Neural cell (in vitro differentiated cells): ENCODE measurements around the gene FAM174C. TPM values are rescaled to one million over a fixed set of nuclear protein-coding genes. Genes with fewer than 3 reads are reported as not detected.
"Not testable (repeated sequence)": the region's sequence is repeated elsewhere in the genome, so short reads cannot be mapped to it uniquely, and the experiment has no call there.

Source experiments
- H2AFZ ChIP-seq: fragments of 200-600, 300-800 bp; sonication (generic), shearing (Covaris generic); 2 replicates; pipeline ENCODE4 v1.6.0; 2014; ENCODE audit warnings: low read depth, mild to moderate bottlenecking, antibody characterized with exemption, low read length, moderate library complexity
- H3F3A ChIP-seq: fragments of 200-600 bp; shearing (Covaris generic); 2 replicates; pipeline ENCODE4 v1.6.1; 2016; ENCODE audit warnings: mild to moderate bottlenecking, moderate library complexity, mixed read lengths, antibody characterized with exemption, low read length; ENCODE audit not compliant: insufficient read depth, poor library complexity, severe bottlenecking
- H3K27ac ChIP-seq: fragments of 200-600, 300-800 bp; sonication (generic), shearing (Covaris generic); 2 replicates; pipeline ENCODE4 v1.5.1; 2014; ENCODE audit warnings: mild to moderate bottlenecking, low read length, moderate library complexity
- H3K27me3 ChIP-seq: fragments of 300-800, 200-600 bp; sonication (generic), shearing (Covaris generic); 2 replicates; pipeline ENCODE4 v1.6.0; 2014; ENCODE audit warnings: mild to moderate bottlenecking, low read depth, low read length, moderate library complexity; ENCODE audit not compliant: insufficient read depth
- H3K36me3 ChIP-seq: fragments of 300-800, 200-600 bp; sonication (generic), shearing (Covaris generic); 2 replicates; pipeline ENCODE4 v1.5.1; 2014; ENCODE audit warnings: mild to moderate bottlenecking, antibody characterized with exemption, low read length, moderate library complexity; ENCODE audit not compliant: insufficient read depth
- H3K4me2 ChIP-seq: fragments of 300-800, 200-600 bp; sonication (generic), shearing (Covaris generic); 2 replicates; pipeline ENCODE4 v1.6.0; 2014; ENCODE audit warnings: mild to moderate bottlenecking, low read length
- H3K4me3 ChIP-seq: fragments of 300-800, 200-600 bp; sonication (generic), shearing (Covaris generic); 2 replicates; pipeline ENCODE4 v1.5.1; 2014; ENCODE audit warnings: mild to moderate bottlenecking, low read length, moderate library complexity
- H3K79me2 ChIP-seq: fragments of 200-600 bp; shearing (Covaris generic); replicated peaks from 2 replicates; pipeline ENCODE4 v1.6.0; 2014; ENCODE audit warnings: mild to moderate bottlenecking, low read length, moderate library complexity; ENCODE audit not compliant: insufficient read depth
- H3K9ac ChIP-seq: fragments of 300-800, 200-600 bp; sonication (generic), shearing (Covaris generic); 2 replicates; pipeline ENCODE4 v1.6.1; 2016; ENCODE audit warnings: mild to moderate bottlenecking, low read length, mixed read lengths
- H3K9me2 ChIP-seq: fragments of 200-600 bp; shearing (Covaris generic); 2 replicates; pipeline ENCODE4 v1.6.1; 2016; ENCODE audit warnings: mild to moderate bottlenecking, low read length, mixed read lengths; ENCODE audit not compliant: insufficient read depth
- H3K9me3 ChIP-seq: fragments of 200-600, 300-800 bp; sonication (generic), shearing (Covaris generic); 2 replicates; pipeline ENCODE4 v1.6.1; 2016; ENCODE audit warnings: mild to moderate bottlenecking, mixed run types, low read length, moderate library complexity, mixed read lengths
- H4K20me1 ChIP-seq: fragments of 200-600 bp; shearing (Covaris generic); 2 replicates; pipeline ENCODE4 v1.6.1; 2016; ENCODE audit warnings: mild to moderate bottlenecking, mixed run types; ENCODE audit not compliant: insufficient read depth
- CTCF ChIP-seq: fragments of 450-650 bp; IDR thresholded peaks from 2 replicates; pipeline ENCODE4 v1.5.1; 2014; ENCODE audit warnings: antibody characterized with exemption, mild to moderate bottlenecking, moderate library complexity; ENCODE audit not compliant: poor library complexity, severe bottlenecking
- EP300 ChIP-seq: fragments of 450-650 bp; conservative IDR thresholded peaks from 2 replicates; pipeline ENCODE4 v1.6.1; 2014; ENCODE audit warnings: antibody characterized with exemption, mild to moderate bottlenecking, moderate library complexity; ENCODE audit not compliant: poor library complexity, severe bottlenecking
- EZH2 ChIP-seq: fragments of 200-600, 300-800 bp; shearing (Covaris generic), sonication (generic); IDR thresholded peaks from 2 replicates; pipeline ENCODE4 v1.6.1; 2014; ENCODE audit warnings: antibody characterized with exemption, low read length, borderline replicate concordance, mild to moderate bottlenecking; ENCODE audit not compliant: insufficient read depth, poor library complexity, severe bottlenecking
- MXI1 ChIP-seq: fragments of 450-650 bp; conservative IDR thresholded peaks from 2 replicates; pipeline ENCODE4 v1.6.1; 2014; ENCODE audit warnings: antibody characterized with exemption, mild to moderate bottlenecking; ENCODE audit not compliant: poor library complexity, severe bottlenecking
- POLR2AphosphoS5 ChIP-seq: IDR thresholded peaks from 2 replicates; pipeline ENCODE4 v1.6.1; 2012
- RAD21 ChIP-seq: fragments of 450-650 bp; conservative IDR thresholded peaks from 2 replicates; pipeline ENCODE4 v1.6.1; 2014; ENCODE audit warnings: antibody characterized with exemption, mild to moderate bottlenecking, moderate library complexity
- REST ChIP-seq: IDR thresholded peaks from 2 replicates; pipeline ENCODE4 v1.6.1; 2012; ENCODE audit warnings: borderline replicate concordance
- SMC3 ChIP-seq: fragments of 450-650 bp; conservative IDR thresholded peaks from 2 replicates; pipeline ENCODE4 v1.6.1; 2014; ENCODE audit warnings: antibody characterized with exemption, mild to moderate bottlenecking, moderate library complexity; ENCODE audit not compliant: poor library complexity
- TAF1 ChIP-seq: IDR thresholded peaks from 2 replicates; pipeline ENCODE4 v1.6.1; 2012; ENCODE audit warnings: low read depth
- polyA plus RNA-seq: library from polyadenylated mRNA; depleted of rRNA; stranded (reverse); fragments of >200 nt; gene quantifications from 2 replicates; pipeline ENCODE4 v1.2.3, GENCODE V29; 2014

FAM174C gene
- polyA plus RNA-seq, 1 donor from 2014 or later = 28.4 TPM

- Histone ChIP-seq H3K4me2 (no peak overlapping the region), H3K9me3 (no peaks in the 10 kb centered on the region), H3K9me2 (no peaks in the 10 kb centered on the region), H2AFZ (no peak overlapping the region), H4K20me1 (no peaks in the 10 kb centered on the region), H3K27me3 (no peaks in the 10 kb centered on the region), H3K27ac (no peak overlapping the region), H3F3A (no peaks in the 10 kb centered on the region), H3K4me3 (no peak overlapping the region), H3K9ac (peak overlapping the region; percentile 16), H3K79me2 (peaks cover 13% of the 10 kb centered on the region), H3K36me3 (no peaks in the 10 kb centered on the region)
- TF ChIP-seq EZH2 (no peak), TAF1 (no peak), CTCF (no peak), SMC3 (no peak), MXI1 (no peak), REST (no peak), EP300 (no peak), POLR2AphosphoS5 (no peak), RAD21 (no peak)
These were observed 29.7 kb upstream of the FAM174C start for GRCh38 chr19:1245494-1246264.

GRCh38 chr19:1246265-1247087 is 28.9 kb upstream of the FAM174C start:
- peaks cover 21% of the 10 kb centered on the region for H3K79me2 ChIP-seq
- H3K9me2 ChIP-seq, H3K4me3 ChIP-seq, H4K20me1 ChIP-seq, H3F3A ChIP-seq, H3K36me3 ChIP-seq, H3K9me3 ChIP-seq, H2AFZ ChIP-seq, H3K9ac ChIP-seq, H3K27me3 ChIP-seq, H3K27ac ChIP-seq, H3K4me2 ChIP-seq: not testable (repeated sequence)
